Smooth muscle cell of trachea (primary cell): ENCODE measurements around the gene KRTAP5-3. TPM values are rescaled to one million over a fixed set of nuclear protein-coding genes. Genes with fewer than 3 reads are reported as not detected.

Experiments
- total RNA-seq: library from RNA; depleted of rRNA; stranded (reverse); fragments of >200 nt; gene quantifications from 2 replicates; pipeline ENCODE4 v1.2.1, GENCODE V29; 2014

Gene KRTAP5-3, protein sequence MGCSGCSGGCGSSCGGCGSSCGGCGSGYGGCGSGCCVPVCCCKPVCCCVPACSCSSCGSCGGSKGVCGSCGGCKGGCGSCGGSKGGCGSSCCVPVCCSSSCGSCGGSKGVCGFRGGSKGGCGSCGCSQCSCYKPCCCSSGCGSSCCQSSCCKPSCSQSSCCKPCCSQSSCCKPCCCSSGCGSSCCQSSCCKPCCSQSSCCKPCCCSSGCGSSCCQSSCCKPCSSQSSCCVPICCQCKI
- not detected in 2 replicates for total RNA-seq

DNA sequence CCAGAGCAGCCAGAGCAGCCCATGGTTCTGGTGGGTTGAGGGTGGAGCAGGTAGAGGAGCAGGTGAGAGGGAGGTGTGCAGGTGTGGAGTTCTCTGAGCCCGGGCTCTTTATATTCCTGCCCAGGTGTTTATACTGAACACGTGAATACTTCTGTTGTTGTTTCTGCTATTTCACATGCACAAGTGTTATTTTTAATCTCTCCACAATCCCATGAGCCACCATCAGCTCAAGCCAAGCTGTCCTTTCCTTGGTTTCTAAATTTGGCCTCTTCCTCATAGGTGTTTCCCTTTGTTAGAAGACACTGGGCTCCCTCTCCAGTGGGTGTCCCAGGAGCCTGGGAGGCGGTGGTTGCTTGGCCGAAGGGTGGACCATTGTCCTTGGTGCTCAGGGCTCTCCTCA lies at the start of gene KRTAP5-3:
KRTAP5-3 (minus strand) TSS at position 101 of the 400 bp plus-strand sequence; CDS start at position 23, 78 bp downstream.

DNA sequence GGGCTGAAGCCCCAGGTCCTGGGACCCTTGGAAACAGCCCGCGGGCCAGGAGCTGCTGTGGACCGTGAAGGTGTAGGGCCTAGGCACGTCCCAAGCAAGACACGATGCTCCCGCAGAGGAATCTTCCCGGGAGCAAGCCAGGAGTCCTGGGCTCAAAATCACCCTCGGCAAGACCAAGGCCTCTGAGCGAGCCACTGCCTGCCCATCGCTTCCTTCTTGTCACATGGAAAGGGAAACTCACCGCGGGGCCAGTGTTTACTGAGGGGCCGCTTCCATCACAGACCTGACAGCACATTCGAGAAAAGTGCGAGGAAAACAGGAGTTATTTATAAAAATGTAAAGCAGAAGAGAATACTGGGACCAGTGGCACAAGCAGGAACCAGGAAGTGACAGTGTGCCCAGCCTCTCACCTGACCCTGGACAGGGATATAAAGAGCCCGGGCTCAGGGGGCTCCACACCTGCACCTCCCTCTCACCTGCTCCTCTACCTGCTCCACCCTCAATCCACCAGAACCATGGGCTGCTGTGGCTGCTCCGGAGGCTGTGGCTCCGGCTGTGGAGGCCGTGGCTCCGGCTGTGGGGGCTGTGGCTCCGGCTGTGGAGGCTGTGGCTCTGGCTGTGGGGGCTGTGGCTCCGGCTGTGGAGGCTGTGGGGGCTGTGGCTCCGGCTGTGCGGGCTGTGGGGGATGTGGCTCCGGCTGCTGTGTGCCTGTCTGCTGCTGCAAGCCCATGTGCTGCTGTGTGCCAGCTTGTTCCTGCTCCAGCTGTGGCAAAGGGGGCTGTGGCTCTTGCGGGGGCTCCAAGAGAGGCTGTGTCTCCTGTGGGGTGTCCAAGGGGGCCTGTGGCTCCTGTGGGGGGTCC lies 21.3 kb upstream of the KRTAP5-3 start, which contains the start of gene KRTAP5-5:
KRTAP5-5 (plus strand) TSS at position 450 of the 860 bp plus-strand sequence; CDS start at position 516, 66 bp downstream.

DNA sequence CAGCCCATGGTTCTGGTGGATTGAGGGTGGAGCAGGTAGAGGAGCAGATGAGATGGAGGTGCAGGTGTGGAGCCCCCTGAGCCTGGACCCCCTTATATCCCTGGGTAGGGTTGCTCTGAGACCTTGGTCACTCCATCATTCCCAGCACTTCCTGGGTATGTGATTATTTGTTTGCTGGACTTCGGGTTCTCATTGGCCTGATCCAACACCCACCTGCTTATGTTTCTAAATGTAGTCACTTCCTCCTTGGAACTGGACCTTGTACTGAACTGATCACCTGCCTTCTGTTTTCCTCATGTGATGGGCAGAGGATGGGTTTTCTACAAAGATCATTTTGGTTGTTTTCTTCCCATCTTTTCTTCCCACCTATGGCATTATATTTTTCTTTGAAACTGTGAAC lies 13.8 kb upstream of the KRTAP5-3 start, which contains the start of gene KRTAP5-4:
KRTAP5-4 (minus strand) TSS at position 53 of the 400 bp plus-strand sequence; CDS start at position 8, 45 bp downstream.

DNA sequence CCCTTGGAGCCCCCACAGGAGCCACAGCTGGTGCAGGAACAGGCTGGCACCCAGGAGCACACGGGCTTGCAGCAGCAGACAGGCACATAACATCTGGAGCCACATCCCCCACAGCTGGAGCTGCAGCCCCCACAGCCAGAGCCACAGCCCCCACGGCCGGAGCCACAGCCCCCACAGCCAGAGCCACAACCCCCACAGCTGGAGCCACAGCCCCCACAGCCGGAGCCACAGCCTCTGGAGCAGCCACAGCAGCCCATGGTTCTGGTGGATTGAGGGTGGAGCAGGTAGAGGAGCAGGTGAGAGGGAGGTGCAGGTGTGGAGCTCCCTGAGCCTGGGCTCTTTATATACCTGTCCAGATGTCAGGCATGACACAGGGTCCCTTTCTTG lies 10.3 kb downstream of the KRTAP5-3 start, which contains the start of gene KRTAP5-2:
KRTAP5-2 (minus strand) TSS at position 301 of the 387 bp plus-strand sequence; CDS start at position 257, 44 bp downstream.

DNA sequence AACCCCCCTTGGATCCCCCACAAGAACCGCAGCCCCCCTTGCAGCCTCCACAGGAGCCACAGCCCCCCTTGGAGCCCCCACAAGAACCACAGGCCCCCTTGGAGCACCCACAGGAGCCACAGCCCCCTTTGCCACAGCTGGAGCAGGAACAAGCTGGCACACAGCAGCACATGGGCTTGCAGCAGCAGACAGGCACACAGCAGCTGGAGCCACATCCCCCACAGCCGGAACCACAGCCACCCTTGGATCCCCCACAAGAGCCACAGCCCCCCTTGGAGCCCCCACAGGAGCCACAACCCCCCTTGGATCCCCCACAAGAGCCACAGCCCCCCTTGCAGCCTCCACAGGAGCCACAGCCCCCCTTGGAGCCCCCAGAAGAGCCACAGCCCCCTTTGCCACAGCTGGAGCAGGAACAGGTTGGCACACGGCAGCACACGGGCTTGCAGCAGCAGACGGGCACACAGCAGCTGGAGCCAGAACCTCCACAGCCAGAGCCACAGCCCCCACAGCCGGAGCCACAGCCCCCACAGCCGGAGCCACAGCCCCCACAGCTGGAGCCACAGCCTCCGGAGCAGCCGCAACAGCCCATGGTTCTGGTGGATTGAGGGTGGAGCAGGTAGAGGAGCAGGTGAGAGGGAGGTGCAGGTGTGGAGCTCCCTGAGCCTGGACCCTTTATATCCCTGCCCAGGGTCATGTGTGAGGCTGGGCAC lies 23.4 kb downstream of the KRTAP5-3 start, which contains the start of gene KRTAP5-1:
KRTAP5-1 (minus strand) TSS at position 623 of the 710 bp plus-strand sequence; CDS start at position 589, 34 bp downstream.

DNA sequence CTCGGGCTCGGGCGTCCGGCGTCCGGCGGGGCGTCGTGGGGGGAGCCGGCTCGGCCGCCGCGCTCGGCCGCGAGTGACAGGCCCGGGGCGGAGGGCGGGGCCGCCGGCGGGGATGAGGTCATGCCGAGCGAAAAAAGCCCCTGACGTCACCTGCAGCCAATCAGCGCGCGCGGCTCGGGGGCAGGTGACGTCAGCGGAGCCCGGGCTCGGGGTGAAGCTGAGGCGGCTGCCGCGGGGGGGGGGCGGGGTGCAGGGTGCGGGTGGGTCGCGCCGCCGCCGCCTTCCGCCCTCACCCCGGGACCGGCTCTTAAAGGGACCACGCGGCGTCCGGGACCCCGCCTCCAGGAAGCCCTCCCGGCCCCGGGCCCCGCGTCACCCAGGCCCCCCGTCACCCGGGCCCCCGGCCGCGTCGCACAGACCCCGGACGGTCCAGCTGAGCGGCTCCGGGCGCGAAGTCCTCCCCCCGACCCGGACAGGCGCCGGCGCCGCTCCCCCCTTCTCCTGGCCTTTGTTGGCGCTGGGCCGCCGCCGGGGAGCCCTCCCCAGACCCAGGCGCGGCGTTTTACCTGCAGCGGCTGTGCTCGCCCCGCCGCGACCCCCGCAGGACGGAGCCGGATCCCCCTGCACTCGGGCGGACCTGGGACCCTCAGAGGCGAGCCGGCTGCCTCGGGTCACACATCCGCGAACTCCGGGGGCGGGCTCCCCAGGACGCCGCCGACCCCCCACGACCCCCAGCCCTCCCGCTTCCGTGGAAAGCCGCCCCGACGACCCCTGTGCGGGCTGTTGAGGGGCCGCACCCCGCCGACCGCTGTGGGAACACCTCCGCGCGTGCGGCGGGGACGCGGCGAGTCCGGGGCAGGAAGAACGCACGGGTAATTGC lies 35.8 kb downstream of the KRTAP5-3 start, which contains the start of gene DUSP8:
DUSP8 (minus strand) TSS at position 75 of the 880 bp plus-strand sequence. CDS start 6,445 bp downstream, outside the sequence.

Other genes starting within 250 kb of the KRTAP5-3 start
- 0.99 TPM in 1 of 2 replicates, not detected in the other for gene BRSK2, start 218.5 kb downstream of the KRTAP5-3 start, total RNA-seq
- 22.3 and 30.6 TPM in 2 replicates for gene MOB2, start 121.7 kb downstream of the KRTAP5-3 start, total RNA-seq
- 0.33 and 0.87 TPM in 2 replicates for gene DUSP8, start 36.2 kb downstream of the KRTAP5-3 start, total RNA-seq
- gene KRTAP5-1, start 23.2 kb downstream of the KRTAP5-3 start, total RNA-seq = not detected in 2 replicates
- gene KRTAP5-2, start 10.2 kb downstream of the KRTAP5-3 start, total RNA-seq = not detected in 2 replicates
- gene KRTAP5-4, start 13.7 kb upstream of the KRTAP5-3 start, total RNA-seq = not detected in 2 replicates
- gene KRTAP5-5, start 21.3 kb upstream of the KRTAP5-3 start, total RNA-seq = not detected in 2 replicates
- gene KRTAP5-6, start 88.7 kb upstream of the KRTAP5-3 start, total RNA-seq = not detected in 2 replicates
- 0.58 and 0.83 TPM in 2 replicates for gene IFITM10, start 142.1 kb upstream of the KRTAP5-3 start, total RNA-seq
- gene CTSD, start 155.5 kb upstream of the KRTAP5-3 start, total RNA-seq = 228 and 489 TPM in 2 replicates
- gene SYT8, start 226.5 kb upstream of the KRTAP5-3 start, total RNA-seq = not detected in 2 replicates
- gene TNNI2, start 230.5 kb upstream of the KRTAP5-3 start, total RNA-seq = not detected in 2 replicates
- 3.2 and 19.0 TPM in 2 replicates for gene LSP1, start 244.6 kb upstream of the KRTAP5-3 start, total RNA-seq